Muscle of leg (tissue), 11 donors: ENCODE measurements around the gene AMD1. TPM values are rescaled to one million over a fixed set of nuclear protein-coding genes. Genes with fewer than 3 reads are reported as not detected.
"Not testable (repeated sequence)": the region's sequence is repeated elsewhere in the genome, so short reads cannot be mapped to it uniquely, and the experiment has no call there.

Source experiments
- DNase-seq: peaks from one replicate; pipeline ENCODE4 v3.0.0; 2013
- H3K27ac ChIP-seq: one replicate; pipeline ENCODE4 v1.5.1; 2013; ENCODE audit warnings: mild to moderate bottlenecking, low read length, control low read depth
- H3K27me3 ChIP-seq: one replicate; pipeline ENCODE4 v1.6.1; 2013; ENCODE audit warnings: low read length; ENCODE audit not compliant: control insufficient read depth, insufficient read depth
- H3K36me3 ChIP-seq: one replicate; pipeline ENCODE4 v1.6.1; 2013; ENCODE audit warnings: low read length; ENCODE audit not compliant: control insufficient read depth, insufficient read depth
- H3K4me1 ChIP-seq: one replicate; pipeline ENCODE4 v1.6.1; 2013; ENCODE audit warnings: low read length; ENCODE audit not compliant: control insufficient read depth, insufficient read depth
- H3K4me3 ChIP-seq: one replicate; pipeline ENCODE4 v1.5.1; 2013; ENCODE audit warnings: low read length, control low read depth
- H3K9me3 ChIP-seq: replicated peaks from 2 replicates; pipeline ENCODE4 v1.6.1; 2013; ENCODE audit warnings: low read depth, low read length; ENCODE audit not compliant: control insufficient read depth
- WGBS: methylation state at CpG from one replicate; pipeline ENCODE4 v1.1.5; 2013; ENCODE audit warnings: missing lambda C conversion rate; ENCODE audit not compliant: insufficient coverage; 5-methylcytosine and 5-hydroxymethylcytosine counted together
- polyA plus RNA-seq, 8 donors: library from polyadenylated mRNA; unstranded; fragments of 120-200 nt; gene quantifications; one replicate each; pipeline versions ENCODE4 v1.2.1 to v1.2.3, GENCODE V29; 2013; ENCODE audit warnings: inconsistent platforms in 1 of 8, low replicate concordance in 1 of 8; ENCODE audit not compliant: insufficient read length in 8 of 8, insufficient read depth in 1 of 8
- total RNA-seq: library from RNA; stranded (reverse); fragments of 120-200 nt; gene quantifications from one replicate; pipeline ENCODE4 v1.2.4, GENCODE V29; 2013

Gene AMD1
- total and polyA plus RNA-seq, 9 donors: 32.8 to 53.2 (median 42.1) TPM

- no peak for DNase-seq
- no peaks in the 10 kb centered on the region for H3K9me3 ChIP-seq
- H3K4me3 ChIP-seq: no peak overlapping the region
- H3K4me1 ChIP-seq: peaks cover 10% of the 10 kb centered on the region
- H3K27ac ChIP-seq: no peak overlapping the region
- 100% methylated on average over 2 of the region's 4 CpGs for WGBS
- H3K36me3 ChIP-seq: peaks cover 2% of the 10 kb centered on the region
- no peaks in the 10 kb centered on the region for H3K27me3 ChIP-seq
These were observed 10.9 kb downstream of the AMD1 start for GRCh38 chr6:110885526-110885925.

DNA sequence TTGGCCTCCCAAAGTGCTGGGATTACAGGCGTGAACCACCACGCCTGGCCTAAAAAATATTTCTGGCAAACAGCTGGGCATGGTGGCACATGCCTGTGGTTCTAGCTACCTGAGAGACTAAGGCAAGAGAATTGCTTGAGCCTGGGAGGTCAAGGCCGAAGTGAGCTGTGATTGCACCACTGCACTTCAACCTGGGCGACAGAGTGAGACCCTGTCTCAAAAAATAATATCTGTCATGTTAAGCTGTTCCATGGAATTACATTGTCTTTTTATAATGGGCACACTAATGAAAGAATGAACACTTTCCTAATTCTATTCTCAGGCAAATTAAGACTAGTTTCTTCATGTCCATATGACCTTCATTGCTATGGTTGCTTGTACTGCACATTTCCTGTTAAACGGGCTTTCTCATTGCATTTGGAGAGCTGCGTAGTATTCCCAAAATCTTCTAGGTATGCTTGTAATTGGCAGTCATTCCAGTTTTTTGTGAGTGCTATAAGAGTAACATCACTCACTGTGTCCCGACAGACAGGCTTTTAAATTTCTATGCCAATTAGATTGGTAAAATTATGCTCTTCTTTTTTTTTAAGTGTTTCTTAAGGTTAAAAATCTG lies 12.1 kb downstream of the AMD1 start:
- Histone ChIP-seq H3K9me3 (no peaks in the 10 kb centered on the region), H3K4me1 (peaks cover 7% of the 10 kb centered on the region), H3K36me3 (peaks cover 5% of the 10 kb centered on the region)

GRCh38 chr6:110890288-110890687 lies 15.7 kb downstream of the AMD1 start:
- H3K36me3 ChIP-seq: peaks cover 30% of the 10 kb centered on the region
- no peak overlapping the region for H3K4me3 ChIP-seq
- no CpG with 5 or more reads among the region's 1 CpG for WGBS
- H3K4me1 ChIP-seq: no peaks in the 10 kb centered on the region
- DNase-seq: no peak
- H3K9me3 ChIP-seq: no peaks in the 10 kb centered on the region
- no peaks in the 10 kb centered on the region for H3K27me3 ChIP-seq
- no peak overlapping the region for H3K27ac ChIP-seq

More for the DNA sequence above, 12.1 kb downstream of the AMD1 start:
- no peak overlapping the region for H3K4me3 ChIP-seq
- no peaks in the 10 kb centered on the region for H3K27me3 ChIP-seq
- WGBS: 100% methylated on average over 2 of the region's 7 CpGs
- DNase-seq: no peak
- no peak overlapping the region for H3K27ac ChIP-seq

DNA sequence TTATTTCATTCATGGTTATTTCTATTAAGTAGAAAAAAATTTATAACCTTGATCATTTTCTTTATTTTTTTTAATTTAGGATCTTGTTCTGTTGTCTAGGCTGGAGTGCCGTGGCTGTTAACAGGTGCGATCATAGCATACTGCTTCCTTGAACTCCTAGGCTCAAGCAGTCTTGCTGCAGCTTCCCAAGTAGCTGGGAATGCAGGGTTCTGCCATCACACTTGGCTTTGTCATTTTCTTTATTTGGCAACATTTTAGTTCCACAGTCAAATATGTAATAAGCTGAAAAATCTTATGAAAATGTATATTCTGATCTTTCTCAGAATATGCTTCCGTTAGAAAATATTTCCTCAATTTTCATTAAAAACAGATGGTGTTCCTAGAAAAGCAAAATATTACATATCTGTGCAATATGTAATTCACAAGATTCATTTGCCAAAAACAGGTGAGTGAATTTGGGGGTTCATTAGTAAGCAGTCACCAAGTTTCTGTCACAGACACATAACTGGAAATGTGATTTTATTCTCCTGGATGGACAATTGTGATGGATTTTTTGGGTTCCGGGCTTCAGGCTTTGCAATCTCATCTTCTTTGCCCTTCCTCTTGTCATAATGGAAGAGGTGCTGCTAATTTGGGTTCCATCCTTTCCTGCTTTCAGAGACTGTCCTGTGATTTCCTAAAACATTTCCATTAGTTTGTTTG lies 21.5 kb downstream of the AMD1 start:
- H3K9me3 ChIP-seq: no peaks in the 10 kb centered on the region
- no peaks in the 10 kb centered on the region for H3K4me1 ChIP-seq
- 93% methylated on average over 2 of the region's 4 CpGs for WGBS
- DNase-seq: no peak
- H3K27ac ChIP-seq: no peak overlapping the region
- H3K27me3 ChIP-seq: no peaks in the 10 kb centered on the region
- peaks cover 41% of the 10 kb centered on the region for H3K36me3 ChIP-seq
- H3K4me3 ChIP-seq: no peak overlapping the region

DNA sequence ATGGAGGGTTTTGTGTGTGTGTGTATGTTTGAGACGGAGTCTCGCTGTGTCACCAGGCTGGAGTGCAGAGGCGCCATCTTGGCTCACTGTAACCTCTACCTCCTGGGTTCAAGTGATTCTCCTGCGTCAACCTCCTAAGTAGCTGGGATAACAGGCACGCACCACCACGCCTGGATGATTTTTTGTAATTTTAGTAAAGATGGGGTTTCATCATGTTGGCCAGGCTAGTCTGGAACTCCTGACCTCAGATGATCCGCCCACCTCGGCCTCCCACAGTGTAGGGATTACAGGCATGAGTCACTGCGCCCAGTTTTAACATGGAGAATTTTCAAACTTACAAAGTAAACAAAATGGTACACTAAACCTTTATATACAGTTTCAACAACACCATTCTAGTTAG lies 22.8 kb downstream of the AMD1 start:
- DNase-seq: no peak
- Histone ChIP-seq H3K27me3 (no peaks in the 10 kb centered on the region), H3K9me3 (no peaks in the 10 kb centered on the region), H3K4me1 (no peaks in the 10 kb centered on the region), H3K4me3 (no peak overlapping the region), H3K27ac (no peak overlapping the region), H3K36me3 (peaks cover 33% of the 10 kb centered on the region)
- 97% methylated on average over 5 of the region's 9 CpGs for WGBS

- Histone ChIP-seq H3K9me3 (no peaks in the 10 kb centered on the region), H3K27me3 (no peaks in the 10 kb centered on the region), H3K4me3 (no peak overlapping the region), H3K4me1 (no peaks in the 10 kb centered on the region), H3K27ac (no peak overlapping the region), H3K36me3 (peaks cover 26% of the 10 kb centered on the region)
- DNase-seq: no peak
- WGBS: no CpG with 5 or more reads among the region's 5 CpGs
These were observed 23.5 kb downstream of the AMD1 start for GRCh38 chr6:110898111-110898510.

DNA sequence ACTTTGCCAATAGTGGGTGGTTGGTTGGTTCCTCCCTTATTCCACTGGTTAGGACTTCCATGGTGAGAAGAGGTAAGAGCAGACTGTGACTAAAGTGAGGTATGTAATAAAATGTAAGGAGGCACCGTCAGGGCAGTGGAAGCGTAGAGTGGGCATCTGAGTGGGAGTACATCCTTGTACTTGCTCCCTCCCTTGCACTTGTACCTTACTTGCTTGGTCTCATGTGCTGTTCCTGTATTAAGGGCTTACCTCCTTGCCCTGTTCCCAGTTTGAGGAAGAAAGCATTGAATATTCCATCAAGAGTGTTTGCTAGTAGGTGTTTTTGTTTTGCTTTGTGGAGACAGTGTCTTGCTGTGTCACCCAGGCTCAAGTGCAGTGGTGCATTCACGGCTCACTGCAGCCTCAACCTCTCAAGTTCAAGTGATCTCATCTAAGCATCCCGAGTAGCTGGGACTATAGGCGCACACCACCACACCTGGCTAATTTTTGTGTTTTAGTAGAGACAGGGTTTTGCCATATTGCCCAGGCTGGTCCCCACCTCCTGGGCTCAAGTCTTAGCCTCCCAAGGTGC lies 25.5 kb downstream of the AMD1 start:
- 83% methylated on average over 2 of the region's 5 CpGs for WGBS

DNA sequence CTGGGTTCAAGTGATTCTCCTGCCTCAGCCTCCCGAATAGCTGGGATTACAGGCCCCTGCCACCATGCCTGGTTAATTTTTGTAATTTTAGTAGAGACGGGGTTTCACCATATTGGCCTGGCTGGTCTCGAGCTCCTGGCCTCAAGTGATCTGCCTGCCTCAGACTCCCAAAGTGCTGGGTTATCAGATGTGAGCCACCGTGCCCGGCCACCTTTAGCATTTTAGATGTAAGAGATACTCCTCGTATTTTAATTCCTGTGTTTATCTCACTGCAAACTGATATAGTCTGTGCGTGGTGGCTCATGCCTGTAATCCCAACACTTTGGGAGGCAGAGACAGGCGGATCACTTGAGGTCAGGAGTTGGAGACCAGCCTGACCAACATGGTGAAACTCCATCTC lies 27.0 kb downstream of the AMD1 start:
- WGBS: 91% methylated on average over 6 of the region's 8 CpGs
- not testable (repeated sequence) for H3K36me3 ChIP-seq, H3K4me3 ChIP-seq, DNase-seq, H3K4me1 ChIP-seq, H3K27me3 ChIP-seq, H3K27ac ChIP-seq
- H3K9me3 ChIP-seq: peaks cover 12% of the 10 kb centered on the region

More for the DNA sequence above, 25.5 kb downstream of the AMD1 start:
- Histone ChIP-seq H3K27me3 (no peaks in the 10 kb centered on the region), H3K36me3 (peaks cover 15% of the 10 kb centered on the region), H3K27ac (no peak overlapping the region), H3K4me3 (no peak overlapping the region), H3K9me3 (peaks cover 10% of the 10 kb centered on the region), H3K4me1 (no peaks in the 10 kb centered on the region)
- DNase-seq: no peak

GRCh38 chr6:110902091-110902490 lies 27.5 kb downstream of the AMD1 start:
- Histone ChIP-seq H3K4me3 (no peak overlapping the region), H3K36me3 (peaks cover 4% of the 10 kb centered on the region), H3K27ac (no peak overlapping the region), H3K27me3 (no peaks in the 10 kb centered on the region), H3K9me3 (peaks cover 12% of the 10 kb centered on the region), H3K4me1 (no peaks in the 10 kb centered on the region)
- no peak for DNase-seq
- WGBS: no CpG with 5 or more reads among the region's 8 CpGs

DNA sequence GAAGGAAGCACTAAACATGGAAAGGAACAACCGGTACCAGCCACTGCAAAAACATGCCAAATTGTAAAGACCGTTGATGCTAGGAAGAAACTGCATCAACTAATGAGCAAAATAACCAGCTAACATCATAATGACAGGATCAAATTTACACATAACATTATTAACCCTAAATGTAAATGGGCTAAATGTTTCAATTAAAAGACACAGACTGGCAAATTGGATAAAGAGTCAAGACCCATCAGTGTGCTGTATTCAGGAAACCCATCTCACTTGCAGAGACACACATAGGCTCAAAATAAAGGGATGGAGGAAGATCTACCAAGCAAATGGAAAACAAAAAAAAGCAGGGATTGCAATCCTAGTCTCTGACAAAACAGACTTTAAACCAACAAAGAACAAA lies 31.7 kb downstream of the AMD1 start:
- H3K27ac ChIP-seq, DNase-seq, H3K4me3 ChIP-seq, H3K4me1 ChIP-seq, H3K27me3 ChIP-seq, H3K36me3 ChIP-seq: not testable (repeated sequence)
- no CpG with 5 or more reads among the region's 2 CpGs for WGBS
- peaks cover 12% of the 10 kb centered on the region for H3K9me3 ChIP-seq
